ENCODE results near the gene CAMK2A.

The CAMK2A gene

DNA sequence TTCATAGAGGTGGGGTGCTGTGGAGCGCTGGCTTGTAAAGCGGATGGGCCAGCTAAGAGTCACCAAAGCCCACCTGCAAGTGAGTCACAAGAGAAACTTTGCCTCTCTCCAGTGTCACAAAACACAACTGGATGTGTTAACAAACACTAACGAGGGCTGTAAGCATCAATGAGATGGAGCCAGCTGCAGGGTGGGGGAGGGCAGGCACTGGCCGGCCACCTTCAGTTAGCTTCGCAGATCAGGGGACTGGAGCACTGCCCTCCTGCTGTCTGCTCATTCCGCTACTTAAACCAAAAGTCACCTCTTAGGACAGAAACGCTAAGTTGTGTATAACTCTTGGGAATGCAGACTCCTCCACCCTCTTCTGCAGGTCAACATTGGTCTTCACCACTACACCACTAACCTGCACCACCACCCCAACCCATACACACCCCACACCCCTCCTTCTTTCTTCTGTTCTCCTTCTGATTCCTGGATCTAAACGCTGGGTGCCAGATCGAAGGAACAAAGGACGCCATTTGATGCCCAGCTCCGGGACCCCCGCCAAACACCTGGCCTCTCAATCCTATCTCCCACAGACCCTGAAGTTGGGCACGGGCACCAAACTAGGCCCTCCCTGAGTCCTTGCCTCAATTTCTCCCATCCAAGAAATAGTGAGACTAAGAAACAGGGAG lies 11.1 kb upstream of the CAMK2A start:
- no peak for DNase-seq (ENCODE audit: low read depth in 1 of 2, low spot score in 1 of 2)

DNA sequence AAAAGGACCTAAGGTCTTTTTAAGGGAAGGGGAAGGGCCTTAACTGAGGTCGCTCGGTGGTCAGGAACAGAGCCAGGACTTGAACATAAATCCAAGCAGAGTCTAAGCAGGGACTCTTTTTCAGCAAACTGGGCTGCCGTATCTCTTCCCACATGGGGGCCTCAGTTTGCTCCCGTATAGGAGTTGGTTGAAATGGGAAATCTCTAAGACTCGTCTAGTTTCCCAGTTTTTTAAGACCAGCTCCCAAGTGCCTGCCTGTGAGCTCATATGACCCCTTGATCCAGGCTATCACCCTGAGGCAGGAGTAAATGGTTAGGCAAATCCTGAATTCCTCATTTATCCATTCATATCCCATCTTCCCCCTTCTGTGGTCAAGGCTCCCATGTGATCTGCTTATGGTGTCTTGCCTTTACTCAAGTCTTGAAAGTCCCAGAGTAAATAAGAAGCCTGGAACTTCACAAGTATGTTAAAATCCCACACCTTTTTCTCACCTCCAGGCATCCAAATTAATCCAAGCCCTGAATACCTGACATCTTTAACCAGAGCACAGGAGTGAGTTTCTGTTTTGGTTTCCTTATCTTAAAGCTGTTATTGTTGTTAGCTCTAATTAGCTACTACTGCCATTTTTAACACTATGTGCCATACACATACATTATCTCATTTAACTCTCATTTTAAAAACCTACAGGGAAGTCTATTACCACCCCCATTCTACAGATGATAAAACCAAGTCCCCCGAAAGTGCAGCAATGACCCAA lies 10.2 kb upstream of the CAMK2A start:
- no peak for DNase-seq (ENCODE audit: low read depth in 1 of 2, low spot score in 1 of 2)

GRCh38 chr5:150298701-150299451 lies 9.3 kb upstream of the CAMK2A start:
- DNase-seq (ENCODE audit: low read depth in 1 of 2, low spot score in 1 of 2) = no peak

DNA sequence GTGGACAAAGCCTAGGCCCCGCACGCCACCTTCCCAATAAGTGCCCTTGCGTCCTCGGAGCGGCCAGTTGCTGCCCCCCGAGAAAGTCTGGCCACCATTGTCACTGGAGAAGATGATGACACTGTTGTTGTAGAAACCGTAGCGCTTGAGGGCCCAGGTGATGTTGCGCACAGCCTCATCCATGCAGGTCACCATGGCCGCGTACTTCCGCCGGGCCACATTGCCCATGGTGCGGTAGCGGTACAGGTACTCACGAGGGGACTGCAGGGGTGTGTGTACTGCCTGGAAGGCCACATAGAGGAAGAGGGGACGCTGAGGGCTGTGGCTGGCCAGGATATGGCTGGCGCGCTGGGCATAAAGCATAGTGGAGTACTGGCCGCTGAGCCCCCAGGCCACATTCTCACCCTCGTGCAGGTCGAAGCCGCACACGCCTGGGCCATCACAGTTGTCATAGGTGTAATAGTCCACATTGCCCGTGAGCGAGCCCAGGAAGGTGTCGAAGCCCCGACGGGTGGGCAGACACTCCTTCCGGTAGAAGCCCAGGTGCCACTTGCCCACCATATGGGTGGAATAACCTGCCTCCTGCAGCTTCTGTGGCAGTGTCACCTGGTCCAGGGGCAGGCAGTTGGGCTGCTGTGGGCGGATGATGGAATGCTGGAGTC lies 8.5 kb upstream of the CAMK2A start:
- no peak for DNase-seq (ENCODE audit: low read depth in 1 of 2, low spot score in 1 of 2)

- DNase-seq (ENCODE audit: low read depth in 1 of 2, low spot score in 1 of 2) = no peak
Observed at GRCh38 chr5:150297236-150297890, 7.8 kb upstream of the CAMK2A start.

DNA sequence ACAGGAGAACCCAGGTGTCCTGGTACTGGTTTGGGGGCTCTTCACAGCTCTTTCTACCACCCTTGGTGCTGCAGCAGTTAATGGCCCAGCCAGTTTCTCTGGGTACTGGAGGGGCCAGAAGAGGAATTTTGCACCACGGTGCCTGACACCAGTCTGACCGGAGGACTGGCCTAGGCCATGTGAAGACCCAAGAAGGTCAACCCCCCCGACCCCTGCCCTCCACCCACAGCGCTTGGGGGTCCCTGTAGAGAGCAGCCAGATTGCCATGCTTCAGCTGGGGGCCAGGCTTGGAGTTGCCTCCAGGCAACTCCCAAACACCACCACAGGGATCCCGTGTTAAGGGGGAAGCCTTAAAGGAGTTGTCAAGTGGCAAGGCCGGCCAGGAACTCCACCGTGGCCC lies 6.9 kb upstream of the CAMK2A start:
- DNase-seq (ENCODE audit: low read depth in 1 of 2, low spot score in 1 of 2) = no peak

DNA sequence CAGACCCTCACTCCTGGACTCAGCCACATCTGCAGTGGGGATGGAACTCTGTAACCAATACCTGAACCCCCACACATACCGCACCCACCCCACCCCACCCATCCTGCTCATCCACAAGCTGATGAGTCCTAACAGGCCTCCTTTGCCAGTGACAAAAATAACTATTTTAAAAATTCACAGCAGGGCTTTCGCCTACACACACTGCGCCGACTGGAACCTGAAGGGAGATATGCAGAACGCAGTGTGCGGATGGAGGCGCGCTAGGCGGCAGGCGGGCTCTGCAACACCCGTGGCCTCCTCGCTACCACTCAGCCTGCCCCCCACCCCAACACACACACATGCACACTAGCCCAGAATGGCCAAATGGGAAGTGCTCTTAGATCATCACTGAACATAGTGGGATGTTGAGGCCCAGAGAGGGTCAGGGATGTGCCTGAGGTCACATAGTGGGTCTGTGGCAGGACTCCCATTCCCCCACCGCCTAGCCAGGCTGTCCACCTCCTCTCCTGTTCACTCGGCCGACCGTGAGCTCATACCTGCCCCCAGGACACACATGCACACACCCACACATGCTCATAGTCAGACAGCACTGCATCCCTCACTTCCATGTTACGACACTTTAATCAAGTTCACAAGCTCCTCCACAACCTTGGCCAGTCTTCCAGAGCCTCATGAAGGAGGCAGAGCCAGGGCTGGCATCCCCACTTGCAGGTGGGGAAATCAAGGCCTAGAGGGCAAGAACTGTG lies 6.3 kb upstream of the CAMK2A start:
- no peak for DNase-seq (ENCODE audit: low read depth in 1 of 2, low spot score in 1 of 2)

DNA sequence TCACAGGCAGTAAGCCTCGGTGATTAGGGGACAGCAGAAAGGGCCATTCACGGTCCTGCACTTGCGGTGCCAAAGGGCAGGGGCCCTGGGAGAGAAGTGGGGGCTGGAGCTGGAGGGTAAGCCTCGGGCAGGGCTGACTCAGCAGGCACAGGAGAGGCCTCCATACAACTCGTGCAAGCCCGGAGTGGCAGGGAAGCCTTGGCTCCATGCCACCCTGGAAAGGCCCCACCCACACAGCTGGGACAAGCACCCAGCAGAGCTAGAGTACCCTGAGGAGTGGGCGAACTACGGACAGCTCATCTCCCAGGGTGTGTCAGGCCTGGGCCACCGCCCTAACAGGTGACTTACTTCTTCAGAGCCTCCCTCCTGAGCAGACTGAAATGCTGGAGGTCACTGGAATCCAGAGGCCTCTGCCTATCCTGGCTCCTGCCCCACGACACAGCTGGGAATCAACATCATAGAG lies 5.6 kb upstream of the CAMK2A start:
- no peak for DNase-seq (ENCODE audit: low read depth in 1 of 2, low spot score in 1 of 2)

GRCh38 chr5:150294551-150295071 lies 5.0 kb upstream of the CAMK2A start:
- DNase-seq (ENCODE audit: low read depth in 1 of 2, low spot score in 1 of 2) = no peak

- DNase-seq (ENCODE audit: low read depth in 1 of 2, low spot score in 1 of 2) = no peak
Observed at GRCh38 chr5:150293091-150293941, 3.7 kb upstream of the CAMK2A start.

DNA sequence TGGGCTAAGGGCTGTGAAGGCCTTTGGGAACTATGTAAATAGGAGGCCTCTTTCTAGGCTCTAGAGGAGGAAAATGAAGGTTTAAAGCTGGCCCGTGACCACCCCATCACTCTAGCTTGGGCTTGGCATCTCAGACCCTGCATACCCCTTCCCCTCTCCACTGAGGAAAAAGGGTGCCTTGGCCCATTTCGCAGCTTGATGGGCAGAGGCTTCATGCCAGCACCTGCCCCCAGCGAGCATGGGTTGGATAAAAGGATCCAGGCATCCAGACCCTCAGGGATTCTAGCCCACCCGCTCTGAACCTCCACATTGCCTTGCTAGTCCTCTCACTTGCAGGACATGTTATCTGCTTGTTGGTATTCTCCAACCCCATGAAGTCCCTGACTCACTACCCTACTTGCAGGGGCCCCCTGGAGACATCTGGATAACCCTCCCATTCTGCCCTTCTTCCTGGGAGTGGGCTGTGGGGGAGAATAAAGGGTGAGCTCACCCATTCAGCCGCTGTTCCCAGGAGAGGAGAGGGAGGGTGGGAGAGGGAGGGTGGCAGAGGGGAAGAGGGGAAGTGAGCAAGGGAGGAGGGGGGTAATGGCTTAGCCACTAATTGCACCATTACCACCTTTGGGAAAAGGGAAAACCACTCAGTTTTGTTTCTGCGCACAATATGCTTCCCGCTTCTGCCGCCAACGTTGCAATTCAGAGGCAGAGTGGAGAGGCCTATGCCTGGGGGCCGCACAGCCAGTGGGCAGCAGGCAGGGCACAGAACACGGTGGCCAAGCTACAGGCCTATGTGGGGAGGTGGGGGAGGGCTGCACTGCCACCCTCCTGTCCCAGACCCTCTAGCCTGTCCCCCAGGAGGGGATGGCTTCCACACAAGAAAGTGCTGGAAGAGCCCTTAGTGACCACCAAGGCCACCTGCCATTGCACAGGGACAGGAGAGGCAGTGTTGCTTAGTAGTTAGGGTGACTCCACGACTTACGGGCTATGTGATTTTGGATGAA lies 2.1 kb upstream of the CAMK2A start:
- DNase-seq (ENCODE audit: low read depth in 1 of 2, low spot score in 1 of 2) = no peak

- DNase-seq (ENCODE audit: low read depth in 1 of 2, low spot score in 1 of 2) = no peak
Observed at GRCh38 chr5:150288791-150289190, 782 bp downstream of the CAMK2A start.

- no peak for DNase-seq (ENCODE audit: low read depth in 1 of 2, low spot score in 1 of 2)
Observed at GRCh38 chr5:150288361-150288760, 1.2 kb downstream of the CAMK2A start.

GRCh38 chr5:150286820-150287219 lies 2.8 kb downstream of the CAMK2A start:
- DNase-seq (ENCODE audit: low read depth in 1 of 2, low spot score in 1 of 2) = no peak

- no peak for DNase-seq (ENCODE audit: low read depth in 1 of 2, low spot score in 1 of 2)
Observed at GRCh38 chr5:150285114-150285513, 4.5 kb downstream of the CAMK2A start.

GRCh38 chr5:150284311-150284710 lies 5.3 kb downstream of the CAMK2A start:
- DNase-seq (ENCODE audit: low read depth in 1 of 2, low spot score in 1 of 2) = no peak

DNA sequence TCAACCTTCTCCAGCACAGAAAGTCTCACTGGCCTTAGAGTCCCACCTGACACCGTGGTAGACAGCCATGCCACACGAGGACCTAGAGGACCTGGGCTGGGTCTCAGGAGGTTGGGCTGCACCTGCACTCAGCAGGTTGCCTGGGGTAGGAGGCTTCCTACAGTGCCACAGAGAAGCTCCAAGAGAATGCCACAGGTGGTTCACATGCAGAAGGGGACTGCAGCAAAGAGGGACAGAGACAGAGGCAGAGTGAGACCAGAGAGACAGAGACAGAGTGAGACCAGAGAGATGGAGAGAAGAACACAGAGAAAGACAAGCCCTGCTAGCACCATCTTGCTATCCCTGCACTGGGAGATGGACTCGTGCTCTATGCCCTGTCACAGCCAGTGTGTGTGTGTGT lies 5.7 kb downstream of the CAMK2A start:
- DNase-seq (ENCODE audit: low read depth in 1 of 2, low spot score in 1 of 2) = no peak

DNA sequence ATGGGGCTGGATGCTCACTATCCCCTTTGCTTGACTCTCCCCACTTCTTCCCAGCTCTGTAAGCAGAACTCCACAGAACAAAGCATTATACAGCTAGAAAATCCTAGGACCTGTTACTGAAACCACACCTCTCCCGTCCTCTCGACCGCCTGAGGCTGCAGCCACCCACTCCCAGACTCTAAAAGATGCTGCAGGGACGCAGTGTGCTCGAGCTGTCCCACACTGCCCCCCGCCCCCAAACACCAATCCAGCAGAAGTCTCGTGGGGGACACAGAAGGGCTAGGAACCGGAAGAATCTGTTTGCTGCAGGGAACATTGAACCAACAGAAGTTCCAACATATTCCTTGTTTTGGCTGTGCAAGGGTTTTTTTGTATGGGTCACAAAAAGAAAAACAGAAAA lies 7.6 kb downstream of the CAMK2A start:
- DNase-seq (ENCODE audit: low read depth in 1 of 2, low spot score in 1 of 2) = no peak

Data from stimulated activated CD4-positive, alpha-beta T cell treated with anti-CD3 and anti-CD28 coated beads, Interleukin-15, amount 100 ng/mL, for 1 hour (primary cell).